ENCODE results near the gene EHD3.

The EHD3 gene

DNA sequence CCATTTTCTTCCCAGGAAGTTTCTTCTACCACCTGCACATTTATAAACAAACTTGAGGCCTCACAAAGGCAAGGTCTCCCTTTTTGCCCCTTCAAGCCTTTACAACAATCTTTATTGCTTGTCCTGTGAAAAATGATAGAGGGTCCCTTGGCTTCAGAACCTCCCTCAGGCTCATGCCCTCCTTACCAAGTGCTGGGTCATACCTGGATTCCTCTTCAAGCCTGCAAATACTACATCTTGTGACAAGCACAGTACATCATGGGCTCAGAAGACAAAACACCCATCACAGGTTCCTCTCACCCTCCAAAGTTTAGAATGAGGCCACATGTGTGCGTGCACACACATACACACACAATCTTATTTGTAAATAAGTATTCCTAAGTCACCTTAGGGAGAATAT, 25.7 kb upstream of the EHD3 start:
- TF ChIP-seq, protein P1, sequence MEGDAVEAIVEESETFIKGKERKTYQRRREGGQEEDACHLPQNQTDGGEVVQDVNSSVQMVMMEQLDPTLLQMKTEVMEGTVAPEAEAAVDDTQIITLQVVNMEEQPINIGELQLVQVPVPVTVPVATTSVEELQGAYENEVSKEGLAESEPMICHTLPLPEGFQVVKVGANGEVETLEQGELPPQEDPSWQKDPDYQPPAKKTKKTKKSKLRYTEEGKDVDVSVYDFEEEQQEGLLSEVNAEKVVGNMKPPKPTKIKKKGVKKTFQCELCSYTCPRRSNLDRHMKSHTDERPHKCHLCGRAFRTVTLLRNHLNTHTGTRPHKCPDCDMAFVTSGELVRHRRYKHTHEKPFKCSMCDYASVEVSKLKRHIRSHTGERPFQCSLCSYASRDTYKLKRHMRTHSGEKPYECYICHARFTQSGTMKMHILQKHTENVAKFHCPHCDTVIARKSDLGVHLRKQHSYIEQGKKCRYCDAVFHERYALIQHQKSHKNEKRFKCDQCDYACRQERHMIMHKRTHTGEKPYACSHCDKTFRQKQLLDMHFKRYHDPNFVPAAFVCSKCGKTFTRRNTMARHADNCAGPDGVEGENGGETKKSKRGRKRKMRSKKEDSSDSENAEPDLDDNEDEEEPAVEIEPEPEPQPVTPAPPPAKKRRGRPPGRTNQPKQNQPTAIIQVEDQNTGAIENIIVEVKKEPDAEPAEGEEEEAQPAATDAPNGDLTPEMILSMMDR (conservative IDR thresholded peaks at IDR 0.05), result no peak
- TF ChIP-seq ZFX (IDR thresholded peaks at IDR 0.05), result no peak
- H3K27ac ChIP-seq, result no peak overlapping the region

DNA sequence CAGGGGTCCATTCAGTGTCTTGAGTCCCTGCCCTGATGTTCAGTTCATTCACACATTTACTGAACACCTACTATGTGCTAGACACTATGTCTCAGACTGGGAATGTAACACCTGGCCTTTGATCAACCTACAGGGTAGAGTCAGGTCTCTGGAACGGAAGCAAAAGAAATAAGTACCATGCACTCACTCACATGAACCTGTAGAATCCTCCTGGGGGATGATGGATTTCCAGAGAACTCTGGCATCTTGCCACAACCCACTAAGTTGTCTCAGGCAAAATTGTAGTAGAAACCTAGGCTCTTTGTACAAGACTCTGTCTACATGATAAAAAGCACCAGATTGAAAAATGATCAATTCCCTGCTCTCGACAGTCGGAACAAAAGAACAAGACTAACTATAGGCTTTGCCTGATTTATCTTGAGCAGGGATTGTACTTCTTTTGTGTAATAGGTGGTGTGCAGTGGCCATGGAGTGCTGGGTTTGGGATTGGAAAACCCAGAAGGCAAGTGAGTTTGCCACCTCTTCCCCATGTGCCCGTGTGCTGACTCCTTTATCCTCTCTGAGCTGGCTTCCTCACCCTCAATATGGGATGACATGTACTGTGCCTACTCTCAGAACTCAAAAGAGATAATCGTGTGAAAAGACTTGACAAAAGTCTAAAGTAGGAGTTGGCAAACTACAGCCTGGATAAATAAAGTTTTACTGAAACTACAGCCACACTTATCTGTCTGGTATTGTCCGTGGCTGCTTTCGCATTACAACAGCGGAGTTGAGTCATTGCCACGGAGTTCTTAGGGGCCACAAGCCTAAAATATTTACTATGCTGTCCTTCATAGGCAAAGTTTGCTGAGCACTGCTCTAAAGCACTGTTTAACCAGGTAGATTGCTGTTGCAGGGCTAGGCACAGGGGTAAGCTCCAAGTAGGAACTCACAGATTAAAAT, 21.0 kb upstream of the EHD3 start:
- no peak overlapping the region for H3K27ac ChIP-seq
- no peak for TF ChIP-seq ZFX (IDR thresholded peaks at IDR 0.05)
- TF ChIP-seq, protein P1 (conservative IDR thresholded peaks at IDR 0.05), result no peak

DNA sequence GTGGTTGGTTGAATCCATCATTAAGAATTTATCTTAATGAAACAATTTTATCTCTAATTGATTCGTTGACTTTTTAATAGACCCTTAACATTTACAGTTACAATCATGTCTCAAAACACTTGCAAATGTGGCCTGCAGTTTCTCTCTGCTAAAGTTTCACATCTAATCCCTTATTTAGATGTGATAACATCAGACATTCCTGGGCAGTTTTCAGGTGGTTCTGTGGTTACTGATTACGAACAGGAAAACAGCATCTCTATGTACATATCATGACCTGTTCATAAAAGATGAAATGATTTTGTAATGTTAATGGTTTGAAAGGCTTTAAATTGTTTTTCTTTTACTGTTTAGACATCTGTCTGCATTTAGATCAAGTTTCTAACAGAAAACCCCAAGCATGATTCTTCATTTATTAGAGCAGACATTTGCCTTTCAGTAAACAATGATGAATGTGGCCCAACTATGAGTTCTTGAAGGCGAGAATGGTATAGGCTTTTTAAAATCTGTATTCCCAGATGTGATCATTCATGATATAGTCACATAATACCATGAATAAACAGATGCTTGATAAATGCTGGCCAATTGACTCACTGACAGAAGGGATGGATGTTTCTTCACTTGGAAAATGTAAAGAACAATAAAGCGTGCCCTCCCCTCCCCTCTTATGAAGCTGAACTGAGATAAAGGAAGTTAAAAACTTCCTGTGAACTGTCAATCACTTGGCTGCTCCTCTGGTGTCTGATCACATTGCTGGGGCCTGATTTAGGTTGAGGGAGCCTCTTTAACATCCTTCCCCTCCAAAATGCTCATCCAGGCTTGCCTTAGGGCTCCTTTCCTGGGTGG, 20.1 kb upstream of the EHD3 start:
- no peak overlapping the region for H3K27ac ChIP-seq
- TF ChIP-seq, protein P1 (conservative IDR thresholded peaks at IDR 0.05), result no peak
- no peak for TF ChIP-seq ZFX (IDR thresholded peaks at IDR 0.05)

DNA sequence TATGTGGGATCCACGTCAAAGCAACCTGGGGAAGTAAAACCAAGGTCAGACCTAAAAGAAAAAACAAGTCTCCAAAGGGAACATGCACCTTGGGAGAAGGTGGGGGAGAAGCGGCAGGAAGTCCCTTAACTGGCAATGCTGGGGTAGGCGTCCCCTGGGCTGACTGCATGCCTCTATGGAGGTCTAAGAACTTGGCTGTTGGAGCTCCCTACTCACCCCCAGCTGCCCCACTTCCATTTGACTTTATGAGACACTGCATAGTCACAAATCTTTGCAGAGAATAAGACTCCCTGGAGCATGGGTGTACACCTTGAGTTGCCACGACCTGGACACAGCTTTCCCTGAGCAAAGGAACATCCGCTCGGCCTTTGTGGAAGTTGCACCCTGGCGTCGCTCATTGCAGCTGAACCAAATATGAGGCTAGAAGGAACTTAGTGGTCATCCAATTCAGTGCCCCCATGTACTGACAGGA, 19.5 kb upstream of the EHD3 start:
- no peak overlapping the region for H3K27ac ChIP-seq
- TF ChIP-seq ZFX (IDR thresholded peaks at IDR 0.05), result no peak
- TF ChIP-seq, protein P1 (conservative IDR thresholded peaks at IDR 0.05), result no peak

DNA sequence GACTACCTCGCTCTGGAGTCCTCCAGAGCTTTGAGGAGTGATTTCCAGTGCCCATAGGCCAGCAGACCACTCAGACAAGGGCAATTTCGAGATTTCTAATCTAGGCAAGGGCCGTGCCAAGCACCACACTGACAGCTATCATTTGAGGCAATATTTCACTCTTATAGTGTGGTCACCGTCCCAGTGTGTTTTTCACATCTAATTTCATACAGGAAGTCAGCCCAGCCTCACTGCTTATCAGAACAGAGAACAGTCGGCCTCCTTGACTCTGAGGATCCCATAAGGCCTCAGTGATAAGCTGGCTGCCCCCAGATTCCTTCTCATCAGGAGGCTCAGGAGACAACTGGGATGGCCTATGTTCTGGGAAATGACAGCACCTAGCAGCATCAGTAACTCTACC, 17.2 kb upstream of the EHD3 start:
- TF ChIP-seq, protein P1 (conservative IDR thresholded peaks at IDR 0.05), result no peak
- no peak for TF ChIP-seq ZFX (IDR thresholded peaks at IDR 0.05)
- no peak overlapping the region for H3K27ac ChIP-seq

DNA sequence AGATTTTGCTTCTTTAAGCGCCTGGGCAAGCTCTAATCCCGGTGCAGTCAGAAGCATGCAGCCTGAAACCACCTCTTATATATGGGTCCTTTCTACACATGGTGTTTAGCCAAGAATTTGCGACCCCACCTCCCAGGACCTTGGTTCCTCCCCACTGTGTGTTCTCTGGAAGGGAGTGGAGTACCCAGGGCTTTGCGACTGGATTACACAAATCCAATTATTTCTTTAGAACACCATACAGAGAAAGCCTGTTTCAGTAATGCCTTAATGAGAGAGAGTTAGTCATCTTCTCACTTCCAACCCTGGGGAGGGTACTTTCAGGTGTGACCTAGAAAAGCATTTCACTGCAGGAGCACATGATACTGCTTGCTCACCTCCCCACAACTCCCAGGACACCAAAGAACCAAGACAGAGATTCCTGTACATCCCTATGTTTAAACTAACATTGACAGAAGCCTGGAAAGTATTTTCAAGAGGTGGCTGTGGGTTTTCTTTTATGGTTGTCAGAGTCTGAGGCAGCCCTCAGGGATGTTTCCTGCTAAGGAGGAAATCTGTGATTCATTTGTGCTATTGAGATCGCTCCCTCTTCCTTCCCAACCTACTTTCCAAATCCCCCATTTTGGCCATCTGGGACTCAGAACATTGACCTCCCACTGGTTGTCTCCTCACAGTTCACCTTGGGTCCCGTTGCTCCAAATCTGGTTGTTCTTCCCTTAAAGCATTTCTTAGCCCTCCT, 16.3 kb upstream of the EHD3 start, which contains the start of gene CAPN14:
TSS of gene CAPN14 (minus strand) at position 51 of the 736 bp plus-strand sequence. CDS start 12,068 bp downstream, outside the sequence.
- no peak for TF ChIP-seq ZFX (IDR thresholded peaks at IDR 0.05)
- TF ChIP-seq, protein P1 (conservative IDR thresholded peaks at IDR 0.05), result no peak
- H3K27ac ChIP-seq, result no peak within 1 kb of the TSS

Measured in C4-2B (cell line).